ENCODE measurements around the gene ARPC2. TPM values are rescaled to one million over a fixed set of nuclear protein-coding genes. Genes with fewer than 3 reads are reported as not detected.
A peak's percentile ranks its signal among the peaks of the same experiment; 100 is the strongest.

Gene ARPC2
- total and polyA plus RNA-seq, 4 donors, result 58.1 to 83.6 (median 73.7) TPM

DNA sequence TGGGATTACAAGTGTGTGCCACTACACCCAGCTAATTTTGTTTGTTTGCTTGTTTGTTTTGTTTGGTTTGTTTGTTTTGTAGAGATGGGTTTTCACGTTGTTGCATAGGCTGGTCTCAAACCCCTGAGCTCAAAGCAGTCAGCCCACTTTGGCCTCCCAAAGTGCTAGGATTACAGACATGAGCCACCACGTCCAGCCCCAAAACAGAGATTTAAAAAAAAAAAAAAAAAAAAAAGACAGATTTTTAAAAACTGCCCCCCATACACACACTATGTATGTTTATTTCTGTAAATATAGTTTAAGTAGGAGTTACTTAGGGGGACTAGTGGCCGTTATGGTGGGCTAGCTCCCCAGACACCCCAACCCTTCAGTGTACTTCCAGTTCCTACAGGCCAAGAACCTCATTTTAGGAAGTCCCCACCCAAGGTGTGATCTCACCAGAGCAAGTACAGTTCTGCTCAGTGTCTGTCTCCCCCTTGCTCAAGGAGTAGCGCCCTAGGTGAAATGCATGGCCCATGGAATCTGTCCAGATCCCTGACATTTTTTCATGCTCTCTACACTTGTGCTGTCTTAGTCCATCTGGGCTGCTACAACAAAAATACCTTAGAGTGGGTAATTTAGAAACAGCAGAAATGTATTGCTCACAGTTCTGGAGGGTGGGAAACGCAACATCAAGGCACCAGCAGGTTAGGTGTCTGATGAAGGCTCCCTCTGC, 76.9 kb downstream of the ARPC2 start:
- no peaks in the 10 kb centered on the region for H3K36me3 ChIP-seq (ENCODE audit: control insufficient read depth in 4 of 4, insufficient read depth in 3 of 4, low read depth in 1 of 4, low read length in 3 of 4)
- 55% methylated on average over 5 of the region's 5 CpGs for WGBS

DNA sequence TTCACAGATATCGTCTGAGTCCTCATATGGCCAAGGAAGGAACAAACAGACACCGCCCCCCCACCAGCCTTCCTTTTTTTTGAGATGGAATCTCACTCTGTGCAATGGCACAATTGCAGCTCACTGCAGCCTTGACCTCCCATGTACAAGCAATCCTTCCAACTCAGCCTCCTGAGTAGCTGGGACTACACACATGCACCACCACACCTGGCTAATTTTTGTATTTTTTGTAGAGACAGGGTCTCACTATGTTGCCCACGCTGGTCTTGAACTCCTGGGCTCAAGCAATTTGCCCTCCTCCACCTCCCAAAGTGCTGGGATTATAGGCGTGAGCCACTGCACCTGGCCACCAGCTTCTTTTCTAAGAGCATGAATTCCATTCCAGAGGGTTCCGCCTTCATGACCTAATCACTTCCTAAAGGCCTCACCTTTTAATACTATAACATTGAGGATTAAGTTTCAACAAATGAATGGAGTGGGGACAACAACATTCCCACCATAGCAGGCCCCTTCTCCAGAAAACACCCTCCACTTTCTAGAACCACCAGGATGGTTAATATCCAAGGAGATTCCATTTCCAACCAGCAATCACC, 77.5 kb downstream of the ARPC2 start:
- TF ChIP-seq, protein P1, sequence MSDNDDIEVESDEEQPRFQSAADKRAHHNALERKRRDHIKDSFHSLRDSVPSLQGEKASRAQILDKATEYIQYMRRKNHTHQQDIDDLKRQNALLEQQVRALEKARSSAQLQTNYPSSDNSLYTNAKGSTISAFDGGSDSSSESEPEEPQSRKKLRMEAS (IDR thresholded peaks at IDR 0.05), result no peak
- TF ChIP-seq TAF1 (conservative IDR thresholded peaks at IDR 0.05), result no peak
- WGBS, result 86% methylated on average over 5 of the region's 5 CpGs
- no peak overlapping the region for H3K4me3 ChIP-seq (ENCODE audit: low read depth in 1 of 3, low read length in 3 of 3)
- H3K4me1 ChIP-seq (ENCODE audit: control insufficient read depth in 4 of 4, insufficient read depth in 4 of 4, low read length in 3 of 4), result peaks cover 13 to 43% (median 29%) of the 10 kb centered on the region in 4 donors
- no peaks in the 10 kb centered on the region for H3K9me3 ChIP-seq (ENCODE audit: control insufficient read depth in 4 of 4, low read length in 3 of 4)
- DNase-seq (ENCODE audit: low spot score), result no peak
- no peak overlapping the region for H3K27ac ChIP-seq (ENCODE audit: low read depth in 1 of 2, low read length in 2 of 2)
- H3K27me3 ChIP-seq (ENCODE audit: control insufficient read depth in 4 of 4, insufficient read depth in 4 of 4, low read length in 3 of 4), result no peaks in the 10 kb centered on the region
- H3K36me3 ChIP-seq (ENCODE audit: control insufficient read depth in 4 of 4, insufficient read depth in 3 of 4, low read depth in 1 of 4, low read length in 3 of 4), result no peaks in the 10 kb centered on the region
- no peak overlapping the region for H3K9ac ChIP-seq (ENCODE audit: low read depth in 1 of 2, low read length in 2 of 2)

More for the DNA sequence above, 76.9 kb downstream of the ARPC2 start:
- H3K9ac ChIP-seq (ENCODE audit: low read depth in 1 of 2, low read length in 2 of 2), result no peak overlapping the region
- peaks cover 17 to 47% (median 32%) of the 10 kb centered on the region in 4 donors for H3K4me1 ChIP-seq (ENCODE audit: control insufficient read depth in 4 of 4, insufficient read depth in 4 of 4, low read length in 3 of 4)
- no peaks in the 10 kb centered on the region for H3K9me3 ChIP-seq (ENCODE audit: control insufficient read depth in 4 of 4, low read length in 3 of 4)
- no peak for DNase-seq (ENCODE audit: low spot score)
- TF ChIP-seq, protein P2, sequence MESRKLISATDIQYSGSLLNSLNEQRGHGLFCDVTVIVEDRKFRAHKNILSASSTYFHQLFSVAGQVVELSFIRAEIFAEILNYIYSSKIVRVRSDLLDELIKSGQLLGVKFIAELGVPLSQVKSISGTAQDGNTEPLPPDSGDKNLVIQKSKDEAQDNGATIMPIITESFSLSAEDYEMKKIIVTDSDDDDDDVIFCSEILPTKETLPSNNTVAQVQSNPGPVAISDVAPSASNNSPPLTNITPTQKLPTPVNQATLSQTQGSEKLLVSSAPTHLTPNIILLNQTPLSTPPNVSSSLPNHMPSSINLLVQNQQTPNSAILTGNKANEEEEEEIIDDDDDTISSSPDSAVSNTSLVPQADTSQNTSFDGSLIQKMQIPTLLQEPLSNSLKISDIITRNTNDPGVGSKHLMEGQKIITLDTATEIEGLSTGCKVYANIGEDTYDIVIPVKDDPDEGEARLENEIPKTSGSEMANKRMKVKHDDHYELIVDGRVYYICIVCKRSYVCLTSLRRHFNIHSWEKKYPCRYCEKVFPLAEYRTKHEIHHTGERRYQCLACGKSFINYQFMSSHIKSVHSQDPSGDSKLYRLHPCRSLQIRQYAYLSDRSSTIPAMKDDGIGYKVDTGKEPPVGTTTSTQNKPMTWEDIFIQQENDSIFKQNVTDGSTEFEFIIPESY (IDR thresholded peaks at IDR 0.05), result peak; percentile 5
- no peak for TF ChIP-seq HNF4A (conservative IDR thresholded peaks at IDR 0.05)
- peak; percentile 4 for TF ChIP-seq TAF1 (conservative IDR thresholded peaks at IDR 0.05)
- TF ChIP-seq GABPA (IDR thresholded peaks at IDR 0.05 in 1 of 2, conservative IDR thresholded peaks at IDR 0.05 in 1 of 2), result no peak
- TF ChIP-seq HNF4G (IDR thresholded peaks at IDR 0.05), result no peak
- TF ChIP-seq NR2F2 (IDR thresholded peaks at IDR 0.05), result no peak
- TF ChIP-seq FOXA1 (IDR thresholded peaks at IDR 0.05), result no peak
- TF ChIP-seq YY1 (IDR thresholded peaks at IDR 0.05), result no peak
- H3K27ac ChIP-seq (ENCODE audit: low read depth in 1 of 2, low read length in 2 of 2), result peak overlapping the region; percentile 98 to 99
- H3K27me3 ChIP-seq (ENCODE audit: control insufficient read depth in 4 of 4, insufficient read depth in 4 of 4, low read length in 3 of 4), result no peaks in the 10 kb centered on the region
- no peak overlapping the region for H3K4me3 ChIP-seq (ENCODE audit: low read depth in 1 of 3, low read length in 3 of 3)

DNA sequence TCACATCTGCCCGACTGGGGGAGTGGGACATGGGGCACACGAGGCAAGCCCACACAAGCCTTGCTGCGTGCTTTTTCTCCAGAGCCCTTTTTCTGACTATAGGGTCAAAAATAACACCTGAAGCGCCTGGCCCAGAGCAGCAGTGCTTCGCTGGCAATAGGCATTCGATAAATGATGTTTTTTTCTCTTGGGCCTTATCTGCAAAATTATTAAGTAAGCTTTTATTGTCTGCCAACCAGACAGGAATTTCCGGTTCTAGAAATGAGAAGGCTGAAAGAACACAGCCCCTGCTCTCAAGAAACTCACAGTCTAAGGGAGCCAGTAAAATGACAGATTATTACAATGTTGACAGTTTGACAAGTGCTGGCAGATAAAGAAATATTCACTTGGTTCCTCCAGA, 78.0 kb downstream of the ARPC2 start:
- DNase-seq (ENCODE audit: low spot score), result no peak
- no peak overlapping the region for H3K27ac ChIP-seq (ENCODE audit: low read depth in 1 of 2, low read length in 2 of 2)
- no peak overlapping the region for H3K9ac ChIP-seq (ENCODE audit: low read depth in 1 of 2, low read length in 2 of 2)
- TF ChIP-seq, protein P3, sequence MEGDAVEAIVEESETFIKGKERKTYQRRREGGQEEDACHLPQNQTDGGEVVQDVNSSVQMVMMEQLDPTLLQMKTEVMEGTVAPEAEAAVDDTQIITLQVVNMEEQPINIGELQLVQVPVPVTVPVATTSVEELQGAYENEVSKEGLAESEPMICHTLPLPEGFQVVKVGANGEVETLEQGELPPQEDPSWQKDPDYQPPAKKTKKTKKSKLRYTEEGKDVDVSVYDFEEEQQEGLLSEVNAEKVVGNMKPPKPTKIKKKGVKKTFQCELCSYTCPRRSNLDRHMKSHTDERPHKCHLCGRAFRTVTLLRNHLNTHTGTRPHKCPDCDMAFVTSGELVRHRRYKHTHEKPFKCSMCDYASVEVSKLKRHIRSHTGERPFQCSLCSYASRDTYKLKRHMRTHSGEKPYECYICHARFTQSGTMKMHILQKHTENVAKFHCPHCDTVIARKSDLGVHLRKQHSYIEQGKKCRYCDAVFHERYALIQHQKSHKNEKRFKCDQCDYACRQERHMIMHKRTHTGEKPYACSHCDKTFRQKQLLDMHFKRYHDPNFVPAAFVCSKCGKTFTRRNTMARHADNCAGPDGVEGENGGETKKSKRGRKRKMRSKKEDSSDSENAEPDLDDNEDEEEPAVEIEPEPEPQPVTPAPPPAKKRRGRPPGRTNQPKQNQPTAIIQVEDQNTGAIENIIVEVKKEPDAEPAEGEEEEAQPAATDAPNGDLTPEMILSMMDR (IDR thresholded peaks at IDR 0.05; ENCODE audit: low read depth, low read length, missing input control), result no peak
- TF ChIP-seq SP1 (IDR thresholded peaks at IDR 0.05), result peak; percentile 24
- TF ChIP-seq, protein P2 (IDR thresholded peaks at IDR 0.05), result no peak
- TF ChIP-seq, protein P4, sequence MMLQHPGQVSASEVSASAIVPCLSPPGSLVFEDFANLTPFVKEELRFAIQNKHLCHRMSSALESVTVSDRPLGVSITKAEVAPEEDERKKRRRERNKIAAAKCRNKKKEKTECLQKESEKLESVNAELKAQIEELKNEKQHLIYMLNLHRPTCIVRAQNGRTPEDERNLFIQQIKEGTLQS (IDR thresholded peaks at IDR 0.05), result no peak
- H3K9me3 ChIP-seq (ENCODE audit: control insufficient read depth in 4 of 4, low read length in 3 of 4), result no peaks in the 10 kb centered on the region
- no peaks in the 10 kb centered on the region for H3K27me3 ChIP-seq (ENCODE audit: control insufficient read depth in 4 of 4, insufficient read depth in 4 of 4, low read length in 3 of 4)
- H3K36me3 ChIP-seq (ENCODE audit: control insufficient read depth in 4 of 4, insufficient read depth in 3 of 4, low read depth in 1 of 4, low read length in 3 of 4), result no peaks in the 10 kb centered on the region
- H3K4me3 ChIP-seq (ENCODE audit: low read depth in 1 of 3, low read length in 3 of 3), result no peak overlapping the region
- H3K4me1 ChIP-seq (ENCODE audit: control insufficient read depth in 4 of 4, insufficient read depth in 4 of 4, low read length in 3 of 4), result peaks cover 13 to 38% (median 25%) of the 10 kb centered on the region in 4 donors
- WGBS, result 71% methylated on average over 7 of the region's 7 CpGs
